Stimulated activated CD8-positive, alpha-beta memory T cell treated with anti-CD3 and anti-CD28 coated beads, Interleukin-2, amount 100 ng/mL, for 48 hours (primary cell): ENCODE measurements around the gene CDH16.
"Not testable (repeated sequence)": the region's sequence is repeated elsewhere in the genome, so short reads cannot be mapped to it uniquely, and the experiment has no call there.

Experiments
- DNase-seq, 2 donors: peaks; one replicate each; pipeline ENCODE4 v3.0.0-alpha.2; 2020; ENCODE audit warnings: low read depth in 2 of 2

CDH16 gene

GRCh38 chr16:66910175-66910940 is 8.3 kb downstream of the CDH16 start:
- DNase-seq: no peak

DNA sequence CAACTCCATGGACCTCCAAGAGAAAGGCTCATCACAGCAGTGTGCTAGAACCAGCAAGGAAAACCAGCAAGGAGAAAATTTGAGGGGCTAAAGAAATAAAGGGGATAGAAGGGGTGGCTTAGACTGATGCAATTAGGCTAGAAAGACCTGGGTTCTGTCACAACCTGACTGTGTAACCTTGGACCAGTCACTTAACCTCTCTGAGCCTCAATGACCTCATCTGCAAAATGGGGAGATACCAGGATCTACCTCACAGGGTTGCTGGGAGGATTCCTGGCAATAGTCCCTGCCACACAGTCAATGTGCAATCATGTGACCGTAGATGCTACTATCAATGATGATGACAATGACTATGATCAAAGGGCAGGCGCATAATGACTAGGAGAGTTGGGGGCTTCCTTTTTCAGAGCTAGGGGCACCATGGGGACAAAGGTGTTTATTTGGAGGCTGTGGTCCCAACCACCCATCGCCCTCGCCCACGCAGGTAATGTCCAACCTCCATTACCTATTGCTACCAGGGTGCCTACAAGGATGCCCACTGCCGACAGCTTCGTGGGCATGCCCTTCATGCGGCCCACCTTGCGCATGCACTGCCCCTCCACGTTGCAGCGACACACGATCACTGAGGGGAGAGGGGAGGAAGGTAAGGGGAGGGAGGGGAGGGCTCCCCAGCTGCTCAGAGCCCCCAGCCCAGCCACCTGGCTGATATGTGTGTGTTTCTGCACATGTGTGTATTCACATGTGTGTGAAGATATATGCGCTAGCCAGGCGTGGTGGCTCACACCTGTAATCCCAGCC is 9.7 kb downstream of the CDH16 start:
- DNase-seq: no peak

DNA sequence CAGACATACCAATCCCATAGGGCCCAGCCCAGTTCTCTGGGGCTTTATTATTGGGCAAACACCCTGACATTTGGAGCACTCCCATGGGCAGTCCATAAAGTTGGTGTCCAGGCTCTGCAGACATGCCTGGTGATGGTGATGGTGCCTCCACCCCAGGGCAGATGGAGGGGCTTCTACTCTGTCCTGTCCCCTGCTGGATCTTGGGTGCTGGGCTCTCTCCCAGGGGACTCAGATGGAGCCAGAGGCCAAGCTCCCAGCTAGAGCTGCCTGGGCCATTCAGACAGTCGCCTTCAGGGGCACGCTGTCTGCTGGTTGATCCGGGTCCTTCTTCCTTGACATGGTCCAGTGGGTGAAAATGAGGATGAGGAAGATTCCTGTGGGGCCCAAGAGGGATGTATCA is 10.6 kb downstream of the CDH16 start:
- no peak for DNase-seq

DNA sequence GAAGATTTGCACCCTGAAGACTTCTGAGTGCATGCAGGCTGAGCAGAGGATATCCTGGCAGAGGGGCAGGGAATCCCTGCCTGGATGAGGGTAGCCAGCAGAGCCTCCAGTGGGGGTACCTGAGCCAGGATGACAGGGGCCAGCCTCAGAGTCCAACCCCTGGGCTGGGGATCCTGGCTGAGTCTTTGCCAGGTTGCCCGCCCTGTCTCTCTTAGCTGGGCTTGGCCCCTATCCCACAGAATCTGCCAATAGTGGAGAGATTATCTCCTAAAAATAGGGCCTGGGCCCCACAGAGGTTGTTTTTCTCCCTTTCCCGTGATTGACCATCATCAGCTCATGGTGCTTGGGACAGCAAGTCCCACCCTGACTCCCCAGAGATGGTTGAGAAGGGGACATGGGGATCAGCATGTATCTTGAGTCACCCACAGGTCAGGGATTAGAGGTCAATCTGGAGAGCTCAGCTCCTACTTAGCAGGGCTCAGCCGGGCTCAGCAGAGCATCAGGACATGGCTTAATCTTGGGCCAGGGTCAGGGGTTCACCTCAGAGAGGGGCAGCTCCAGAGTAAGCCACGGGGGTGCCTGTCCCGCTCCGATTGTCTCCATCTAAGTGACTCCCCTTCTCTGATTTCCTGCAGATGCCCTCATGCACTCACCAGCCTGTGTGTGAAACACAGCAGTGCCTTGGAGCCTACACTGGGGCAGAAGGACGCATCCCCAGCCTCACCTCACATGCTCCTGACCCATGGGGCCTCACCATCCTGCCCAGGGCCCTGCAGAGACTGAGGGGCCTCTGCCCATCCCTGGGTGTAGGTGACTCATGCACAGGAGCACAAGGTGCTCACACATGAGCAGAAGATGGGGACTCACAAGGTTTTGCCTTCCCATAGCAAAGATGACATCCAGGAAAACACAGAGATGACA is 11.5 kb downstream of the CDH16 start:
- DNase-seq: no peak

DNA sequence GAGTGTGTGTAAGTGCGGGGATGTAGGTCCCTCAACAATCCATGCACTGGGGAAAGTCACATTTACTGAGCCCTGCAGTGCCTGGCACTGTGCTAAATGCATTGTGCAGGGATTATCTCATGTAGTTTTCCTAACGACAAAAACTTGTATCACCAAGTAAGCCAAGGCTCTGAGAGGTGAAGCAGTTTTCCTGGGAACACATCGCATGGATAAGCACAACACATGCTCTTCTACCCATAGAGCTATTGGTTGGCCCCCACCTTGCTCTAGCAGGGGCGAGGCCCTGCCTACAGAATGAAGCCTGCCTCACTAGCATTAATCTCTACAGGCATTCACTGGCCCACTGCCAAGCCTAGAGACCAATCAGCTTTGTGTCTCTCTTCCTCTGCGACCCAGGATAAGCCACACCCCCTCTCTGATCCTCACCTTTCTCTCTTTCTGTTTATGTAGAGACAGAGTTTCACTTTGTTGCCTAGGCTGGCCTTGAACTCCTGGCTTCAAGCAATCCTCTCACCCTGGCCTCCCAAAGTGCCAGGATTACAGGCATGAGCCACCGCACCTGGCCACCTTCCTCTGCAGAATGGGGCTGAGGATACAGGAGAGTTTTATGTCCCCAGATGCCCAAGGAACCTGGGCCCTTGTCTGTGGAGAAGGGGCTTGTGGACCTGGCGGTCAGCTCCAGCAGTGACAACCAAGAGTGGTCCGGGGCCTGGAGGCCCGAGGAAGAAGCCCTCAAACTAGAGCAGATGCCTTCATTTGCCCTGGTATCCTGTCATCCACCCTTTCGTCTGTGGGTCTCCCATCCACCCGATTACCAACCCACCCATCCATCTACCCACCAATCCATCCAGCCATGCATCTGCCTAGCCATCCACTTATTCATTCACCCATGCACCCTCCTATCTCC is 12.8 kb downstream of the CDH16 start:
- DNase-seq: no peak

- DNase-seq: no peak
Observed at GRCh38 chr16:66904846-66905632, 13.6 kb downstream of the CDH16 start.

- DNase-seq: no peak
Observed at GRCh38 chr16:66904428-66904845, 14.2 kb downstream of the CDH16 start.

DNA sequence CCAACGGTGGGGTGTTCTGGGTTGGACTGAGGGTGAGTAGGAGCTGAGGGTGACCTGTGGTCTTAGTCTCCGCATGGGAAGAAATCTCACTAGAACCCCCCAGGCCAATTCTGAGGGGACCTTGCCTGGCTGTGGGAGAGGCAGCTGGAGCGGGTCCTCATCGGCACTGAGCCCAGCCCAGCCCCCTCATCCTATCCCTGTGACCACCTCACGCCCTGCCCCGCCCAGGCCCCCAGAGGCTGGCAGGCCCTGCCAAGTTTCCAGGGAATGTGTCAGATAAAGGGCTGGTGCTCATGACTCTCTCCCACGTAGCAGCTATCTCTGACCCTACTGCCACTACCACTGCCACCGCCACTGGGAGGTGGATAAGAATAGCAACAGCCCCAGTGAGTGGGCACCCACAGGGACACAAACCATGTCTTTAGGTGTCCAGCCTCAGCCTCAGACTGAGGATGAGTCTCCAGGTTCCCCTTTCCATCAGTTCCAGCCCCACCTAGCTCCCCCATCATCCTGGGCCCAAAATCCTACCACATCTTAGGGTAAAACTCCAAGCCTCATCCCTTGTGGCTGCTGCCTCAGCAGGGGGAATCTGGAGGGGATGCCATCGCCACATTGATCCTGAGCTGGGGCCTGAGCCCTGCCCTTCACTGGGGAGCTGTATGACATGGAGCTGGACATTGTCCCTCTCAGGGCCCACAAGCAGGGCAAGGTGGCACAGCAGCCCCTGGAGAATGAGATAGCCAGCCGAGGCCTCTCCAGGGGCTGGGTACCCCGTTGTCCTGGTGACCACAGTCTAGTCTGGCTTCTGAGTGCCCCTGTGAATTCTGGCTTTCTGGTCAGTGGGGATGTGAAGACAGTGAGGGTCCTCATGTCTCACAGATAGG is 14.9 kb downstream of the CDH16 start:
- no peak for DNase-seq

DNA sequence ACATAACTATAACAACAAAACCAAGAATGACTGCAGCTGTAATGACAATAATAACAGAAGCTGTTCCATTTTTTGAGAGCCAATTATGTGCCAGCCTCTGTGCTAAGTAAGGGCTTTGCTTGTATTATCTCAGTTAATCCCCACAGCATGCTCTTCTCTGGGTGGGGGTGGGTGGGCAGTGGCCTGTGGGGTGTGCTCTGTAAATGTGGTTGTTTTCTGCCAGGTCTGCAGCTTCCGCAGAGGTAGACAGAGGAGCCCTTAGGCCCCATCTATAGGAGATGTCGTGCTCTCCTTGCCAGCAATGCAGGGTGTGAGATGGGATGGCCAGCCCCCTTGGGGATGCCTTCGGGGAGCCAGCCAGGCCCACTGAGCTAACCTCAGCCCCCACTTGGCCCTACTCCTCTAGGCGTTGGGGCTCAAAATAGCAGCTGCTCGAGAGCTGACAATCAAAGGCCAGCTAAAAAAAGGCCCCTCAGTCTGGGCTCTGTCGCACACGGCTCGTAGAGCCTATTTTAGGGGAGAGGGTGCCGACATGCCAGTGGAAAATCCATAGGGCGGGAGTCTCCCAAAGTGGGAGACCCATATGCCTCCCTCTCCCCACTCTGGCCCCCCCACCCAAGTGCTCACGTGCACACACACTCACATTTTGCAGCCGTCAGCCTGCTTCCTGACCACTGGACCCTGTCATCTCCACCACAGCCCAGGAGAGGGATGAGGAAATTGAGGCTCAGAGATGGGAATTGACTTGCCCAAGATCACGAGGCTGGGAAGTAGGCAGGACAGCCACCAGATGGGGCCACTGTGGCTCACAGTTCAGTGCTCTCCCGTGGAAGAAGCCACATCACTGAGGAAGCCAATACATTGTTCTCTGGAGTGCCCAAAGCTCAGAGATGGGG is 15.8 kb downstream of the CDH16 start:
- no peak for DNase-seq

DNA sequence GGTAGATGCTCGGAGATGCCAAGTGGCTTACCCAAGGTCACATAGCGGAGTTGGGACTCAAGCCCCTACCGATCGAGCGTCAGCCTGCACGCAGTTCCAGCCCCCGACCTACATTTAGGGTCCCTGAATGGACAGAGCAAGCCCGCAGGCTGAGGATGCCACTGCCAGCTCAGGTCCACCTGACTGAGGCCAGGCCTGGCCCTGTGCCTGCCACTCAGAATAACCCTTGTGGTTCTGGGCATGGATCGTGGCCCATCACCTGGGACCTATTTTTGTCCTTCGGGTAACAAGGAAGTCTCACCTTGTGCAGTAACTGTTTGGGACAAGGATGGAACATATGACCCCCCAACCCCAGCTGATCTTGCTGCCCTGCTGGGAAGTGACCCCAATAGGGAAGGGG is 17.1 kb downstream of the CDH16 start:
- no peak for DNase-seq

- no peak for DNase-seq
Observed at GRCh38 chr16:66900721-66901441, 17.8 kb downstream of the CDH16 start.

DNA sequence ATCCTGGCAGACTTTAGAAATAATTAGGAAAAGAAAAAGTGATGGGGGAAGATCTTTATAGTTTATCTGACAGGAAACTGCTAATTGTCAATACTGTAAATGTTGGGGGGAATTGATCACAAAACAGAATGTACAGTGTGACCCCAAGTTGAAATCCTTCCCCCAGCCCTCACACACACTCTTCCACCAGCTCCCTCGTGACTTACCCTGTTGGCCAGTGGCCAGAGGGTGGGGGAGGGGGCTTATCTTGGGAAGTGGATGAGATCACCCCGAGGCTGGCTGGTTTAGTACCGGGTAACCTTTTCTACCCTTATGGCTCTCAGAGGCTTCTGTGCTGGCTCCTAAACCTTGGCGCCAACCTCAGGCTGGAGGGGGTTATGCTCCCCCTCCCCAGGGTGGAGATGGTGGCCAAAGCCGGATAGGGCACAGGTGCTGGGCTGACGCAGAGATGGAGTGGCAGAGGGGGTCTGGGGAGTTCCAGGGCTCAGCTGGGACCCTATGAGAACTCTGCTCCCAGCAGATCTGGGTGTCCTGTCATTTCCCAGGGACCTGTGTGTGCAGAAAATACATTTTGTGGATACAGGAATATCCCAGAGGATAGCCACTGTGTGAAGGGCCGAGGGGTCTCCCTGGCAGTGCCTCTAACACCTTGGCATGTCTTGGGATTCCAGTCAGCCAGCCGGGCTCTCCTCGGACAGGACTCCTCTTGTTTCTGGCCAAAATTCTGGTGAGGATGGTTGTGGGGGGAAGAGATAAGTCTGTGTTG is 18.6 kb downstream of the CDH16 start:
- no peak for DNase-seq

DNA sequence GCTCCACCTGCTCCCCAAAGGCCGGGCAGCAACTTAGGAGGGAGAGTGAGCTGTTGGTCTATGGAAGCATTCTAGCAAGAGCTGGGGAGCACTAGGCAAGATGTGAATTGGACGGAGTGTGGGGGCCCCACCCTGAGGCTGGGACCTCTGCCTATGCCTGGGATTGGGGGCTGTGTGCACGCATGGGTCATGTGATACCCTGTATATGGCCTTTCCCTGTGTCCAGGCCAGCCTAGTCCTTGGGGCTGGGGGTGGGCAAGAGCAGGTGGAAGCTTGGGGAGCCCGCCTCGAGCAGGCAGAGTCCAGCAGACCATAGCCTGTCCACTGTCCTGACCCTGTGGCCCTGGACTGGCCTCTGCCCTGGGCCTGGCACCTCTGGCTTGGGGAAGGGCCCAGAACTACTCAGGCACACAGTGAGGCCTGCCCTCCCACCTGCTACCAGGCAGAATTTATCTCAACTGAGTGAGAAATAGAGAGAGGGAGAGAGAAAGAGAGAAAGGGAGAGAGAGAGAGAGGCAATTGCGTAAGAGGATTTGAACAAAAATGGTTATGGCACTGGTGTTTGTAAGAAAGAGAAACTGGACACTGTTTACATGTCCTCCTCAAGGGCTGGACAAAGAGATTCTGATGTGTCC is 19.3 kb downstream of the CDH16 start:
- no peak for DNase-seq

DNA sequence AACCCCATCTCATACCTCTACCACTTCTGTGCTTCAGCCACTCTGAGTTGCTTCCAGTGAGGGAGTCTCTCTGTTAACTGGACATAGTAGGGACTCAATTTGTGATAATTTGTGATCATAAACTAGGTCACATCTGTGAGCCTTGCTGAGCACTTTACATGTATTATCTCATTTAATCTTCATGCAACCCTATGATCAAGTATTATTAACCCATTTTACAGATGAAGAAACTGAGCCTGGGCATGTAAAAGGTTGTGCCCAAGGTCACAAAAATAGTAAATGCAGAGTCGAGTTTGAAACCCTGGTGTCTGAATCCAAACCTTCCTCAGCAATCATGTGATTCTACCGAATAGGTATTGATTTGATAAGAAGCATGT is 19.8 kb downstream of the CDH16 start:
- DNase-seq: no peak

GRCh38 chr16:66898207-66898606 is 20.5 kb downstream of the CDH16 start:
- DNase-seq: no peak

DNA sequence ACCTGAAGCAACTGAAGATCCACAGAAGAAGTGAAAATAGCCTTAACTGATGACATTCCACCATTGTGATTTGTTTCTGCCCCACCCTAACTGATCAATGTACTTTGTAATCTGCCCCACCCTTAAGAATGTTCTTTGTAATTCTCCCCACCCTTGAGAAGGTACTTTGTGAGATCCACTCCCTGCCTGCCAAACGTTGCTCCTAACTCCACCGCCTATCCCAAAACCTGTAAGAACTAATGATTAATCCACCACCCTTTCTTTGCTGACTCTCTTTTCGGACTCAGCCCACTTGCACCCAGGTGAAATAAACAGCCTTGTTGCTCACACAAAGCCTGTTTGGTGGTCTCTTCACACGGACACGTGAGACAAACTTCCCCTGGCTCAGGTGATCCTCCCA is 22.0 kb downstream of the CDH16 start:
- DNase-seq: not testable (repeated sequence)
